GM21360 (cell line): ENCODE measurements around the gene PMCH.
"Not testable (repeated sequence)": the region's sequence is repeated elsewhere in the genome, so short reads cannot be mapped to it uniquely, and the experiment has no call there.

ENCODE experiments used
- ATAC-seq: cut with Tn5 transposase; IDR thresholded peaks from one replicate; pipeline ENCODE4 v1.9.1; 2021; ENCODE audit warnings: mild to moderate bottlenecking, moderate library complexity; ENCODE audit not compliant: unreplicated experiment

The PMCH gene

GRCh38 chr12:102197789-102198188, at the start of gene PMCH:
PMCH (minus strand) TSS chr12:102197833; CDS start chr12:102197770, 63 bp downstream.
- ATAC-seq, result peak; percentile 89

- not testable (repeated sequence) for ATAC-seq
Observed at GRCh38 chr12:102240859-102241258, 43.2 kb upstream of the PMCH start.

- no peak for ATAC-seq
Observed at GRCh38 chr12:102234599-102234998, 37.0 kb upstream of the PMCH start.

- ATAC-seq, result no peak
Observed at GRCh38 chr12:102232446-102232845, 34.8 kb upstream of the PMCH start.

- no peak for ATAC-seq
Observed at GRCh38 chr12:102232036-102232435, 34.4 kb upstream of the PMCH start.

- no peak for ATAC-seq
Observed at GRCh38 chr12:102227954-102228353, 30.3 kb upstream of the PMCH start.

GRCh38 chr12:102220736-102221135, 23.1 kb upstream of the PMCH start:
- ATAC-seq, result no peak

GRCh38 chr12:102215992-102216691, 18.5 kb upstream of the PMCH start:
- no peak for ATAC-seq

- ATAC-seq, result no peak
Observed at GRCh38 chr12:102204025-102204424, 6.4 kb upstream of the PMCH start.

- no peak for ATAC-seq
Observed at GRCh38 chr12:102202556-102202955, 4.9 kb upstream of the PMCH start.

- no peak for ATAC-seq
Observed at GRCh38 chr12:102201436-102202061, 3.9 kb upstream of the PMCH start.

GRCh38 chr12:102195826-102196225, 1.8 kb downstream of the PMCH start:
- ATAC-seq, result no peak

GRCh38 chr12:102182635-102183034, 15.0 kb downstream of the PMCH start:
- ATAC-seq, result no peak

- ATAC-seq, result no peak
Observed at GRCh38 chr12:102174761-102175160, 22.9 kb downstream of the PMCH start.

GRCh38 chr12:102174117-102174516, 23.5 kb downstream of the PMCH start:
- no peak for ATAC-seq

GRCh38 chr12:102172436-102172835, 25.2 kb downstream of the PMCH start:
- ATAC-seq, result no peak

- no peak for ATAC-seq
Observed at GRCh38 chr12:102171951-102172350, 25.7 kb downstream of the PMCH start.

- no peak for ATAC-seq
Observed at GRCh38 chr12:102169922-102170621, 27.6 kb downstream of the PMCH start.

GRCh38 chr12:102167821-102168604, 29.6 kb downstream of the PMCH start:
- ATAC-seq, result peak; percentile 63

- no peak for ATAC-seq
Observed at GRCh38 chr12:102163383-102163782, 34.2 kb downstream of the PMCH start.

GRCh38 chr12:102155206-102155605, 42.4 kb downstream of the PMCH start:
- not testable (repeated sequence) for ATAC-seq
